ENCODE measurements around the gene TMPRSS3.

GRCh38 chr21:42425591-42425990 is 29.7 kb upstream of the TMPRSS3 start:
- TF ChIP-seq POLR2A (IDR thresholded peaks at IDR 0.05; ENCODE audit: low read length) (no peak), GATA1 (IDR thresholded peaks at IDR 0.05; ENCODE audit: low read depth, low read length) (no peak)

Data from erythroblast (primary cell).